Brain microvascular endothelial cell (primary cell): ENCODE data around the gene KCNT1.

Source experiments
- DNase-seq: peaks from one replicate; pipeline ENCODE4 v3.0.0-alpha.2; 2020
- H3K27ac ChIP-seq: fragments of 250-450 bp; sonication (Bioruptor Pico); 2 replicates; pipeline ENCODE4 v1.5.1; 2020; ENCODE audit warnings: mild to moderate bottlenecking, moderate library complexity
- H3K27me3 ChIP-seq: fragments of 250-450 bp; sonication (Bioruptor Pico); replicated peaks from 2 replicates; pipeline ENCODE4 v1.5.1; 2020; ENCODE audit warnings: mild to moderate bottlenecking
- H3K36me3 ChIP-seq: fragments of 250-450 bp; sonication (Bioruptor Pico); replicated peaks from 2 replicates; pipeline ENCODE4 v1.5.1; 2020; ENCODE audit warnings: mild to moderate bottlenecking
- H3K4me3 ChIP-seq: 2 replicates; pipeline ENCODE4 v1.5.1; 2011; ENCODE audit warnings: low read depth, mild to moderate bottlenecking, control low read depth, low read length, moderate library complexity
- CTCF ChIP-seq: IDR thresholded peaks from 2 replicates; pipeline ENCODE4 v1.5.1; 2011; ENCODE audit warnings: low read depth, mild to moderate bottlenecking, moderate library complexity, low read length, control low read depth, inconsistent platforms; ENCODE audit errors: missing control alignments
- in situ Hi-C: cut with HindIII; loops from 2 replicates; pipeline ENCODE4 v1.10.0; 2017; ENCODE audit warnings: low sequenced_read_pairs, low pct_ligation_motif_present

KCNT1 gene

DNA sequence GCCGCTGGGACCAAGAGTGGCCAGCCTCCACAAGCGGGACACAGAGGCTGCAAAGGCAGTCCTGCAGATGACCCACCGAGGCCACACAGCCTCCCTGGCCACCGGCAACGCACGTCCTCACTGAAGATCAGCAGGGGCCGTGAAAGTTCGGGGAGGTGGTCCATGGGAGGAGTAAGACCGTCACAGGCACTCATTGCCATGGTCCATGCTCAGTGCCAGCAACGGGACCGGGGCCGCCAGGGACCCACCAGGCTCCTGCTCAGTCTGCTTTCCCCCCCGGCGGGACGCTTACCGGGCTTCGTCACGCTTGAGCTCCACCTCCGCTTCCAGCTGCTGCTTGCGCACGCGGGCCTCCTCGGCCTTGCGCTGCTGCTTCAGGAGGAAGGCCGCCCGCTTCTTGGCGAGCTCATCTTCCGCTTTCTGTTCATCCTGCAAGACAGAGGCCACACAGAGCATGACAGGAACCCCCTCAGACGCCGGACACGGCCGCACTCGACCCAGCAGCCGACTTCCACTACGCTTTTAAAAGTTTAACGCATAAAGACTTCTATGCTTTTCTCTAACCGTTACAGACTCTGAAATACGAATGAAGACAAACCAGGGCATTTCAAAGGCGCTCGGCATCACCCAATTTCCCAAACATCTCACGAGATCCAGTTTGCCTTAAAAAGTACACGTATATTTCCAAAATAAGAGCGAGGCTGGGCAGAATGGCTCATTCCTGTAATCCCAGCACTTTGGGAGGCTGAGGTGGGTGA lies 116.9 kb downstream of the KCNT1 start:
- Histone ChIP-seq H3K27ac (no peak overlapping the region), H3K27me3 (no peaks in the 10 kb centered on the region), H3K36me3 (peaks cover 61% of the 10 kb centered on the region), H3K4me3 (no peak overlapping the region)
- no peak for DNase-seq
- TF ChIP-seq CTCF = no peak
- in situ Hi-C loops = no loop called here

GRCh38 chr9:135819905-135820304 lies 117.9 kb downstream of the KCNT1 start:
- DNase-seq = no peak
- Histone ChIP-seq H3K27ac (no peak overlapping the region), H3K27me3 (no peaks in the 10 kb centered on the region), H3K36me3 (peaks cover 59% of the 10 kb centered on the region), H3K4me3 (no peak overlapping the region)
- in situ Hi-C loops = no loop called here
- peak; percentile 6 for TF ChIP-seq CTCF

DNA sequence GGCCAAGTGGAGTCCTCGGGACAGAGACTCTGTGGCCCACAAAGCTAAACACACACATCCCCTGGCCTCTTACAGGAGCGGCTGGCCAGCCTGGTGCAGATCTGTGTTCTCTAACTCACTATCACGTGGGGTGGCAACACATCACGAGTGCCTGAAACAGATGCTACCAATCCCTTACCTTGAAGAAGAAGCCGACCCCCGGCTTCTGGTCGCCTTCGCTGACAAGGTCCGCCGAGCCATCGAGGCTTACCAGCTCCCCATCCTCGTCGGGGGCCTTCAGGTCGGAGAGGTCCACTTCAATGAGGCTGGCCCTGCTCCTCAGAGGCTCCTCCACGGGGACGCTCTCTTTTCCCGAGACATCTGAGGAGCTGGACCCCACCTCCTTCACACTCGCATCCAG lies 118.7 kb downstream of the KCNT1 start:
- Histone ChIP-seq H3K36me3 (peaks cover 56% of the 10 kb centered on the region), H3K27ac (no peak overlapping the region), H3K4me3 (no peak overlapping the region), H3K27me3 (no peaks in the 10 kb centered on the region)
- in situ Hi-C loops = no loop called here
- no peak for TF ChIP-seq CTCF
- no peak for DNase-seq

DNA sequence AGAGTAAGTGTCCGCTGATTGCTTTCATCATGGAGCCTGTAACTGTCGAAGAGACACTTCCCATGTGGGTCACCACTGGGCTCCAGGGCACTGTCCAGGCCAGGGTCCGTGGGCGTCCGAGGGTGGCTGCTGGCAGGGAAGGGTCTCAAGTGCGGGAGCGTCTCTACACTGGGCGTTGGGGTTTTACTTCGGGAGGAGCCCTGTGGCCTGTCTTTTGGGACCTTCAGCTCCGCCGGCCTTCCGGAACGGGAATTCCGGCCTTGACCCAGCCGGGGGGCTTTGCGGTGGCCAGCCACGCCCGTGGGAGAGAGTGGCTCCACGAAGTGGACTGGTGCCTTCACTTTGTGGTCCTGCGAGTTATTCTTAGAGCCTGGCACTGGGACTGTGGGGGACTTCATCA lies 119.1 kb downstream of the KCNT1 start:
- TF ChIP-seq CTCF = no peak
- in situ Hi-C loops = no loop called here
- H3K36me3 ChIP-seq = peaks cover 52% of the 10 kb centered on the region
- no peak overlapping the region for H3K4me3 ChIP-seq
- no peaks in the 10 kb centered on the region for H3K27me3 ChIP-seq
- DNase-seq = no peak
- no peak overlapping the region for H3K27ac ChIP-seq

DNA sequence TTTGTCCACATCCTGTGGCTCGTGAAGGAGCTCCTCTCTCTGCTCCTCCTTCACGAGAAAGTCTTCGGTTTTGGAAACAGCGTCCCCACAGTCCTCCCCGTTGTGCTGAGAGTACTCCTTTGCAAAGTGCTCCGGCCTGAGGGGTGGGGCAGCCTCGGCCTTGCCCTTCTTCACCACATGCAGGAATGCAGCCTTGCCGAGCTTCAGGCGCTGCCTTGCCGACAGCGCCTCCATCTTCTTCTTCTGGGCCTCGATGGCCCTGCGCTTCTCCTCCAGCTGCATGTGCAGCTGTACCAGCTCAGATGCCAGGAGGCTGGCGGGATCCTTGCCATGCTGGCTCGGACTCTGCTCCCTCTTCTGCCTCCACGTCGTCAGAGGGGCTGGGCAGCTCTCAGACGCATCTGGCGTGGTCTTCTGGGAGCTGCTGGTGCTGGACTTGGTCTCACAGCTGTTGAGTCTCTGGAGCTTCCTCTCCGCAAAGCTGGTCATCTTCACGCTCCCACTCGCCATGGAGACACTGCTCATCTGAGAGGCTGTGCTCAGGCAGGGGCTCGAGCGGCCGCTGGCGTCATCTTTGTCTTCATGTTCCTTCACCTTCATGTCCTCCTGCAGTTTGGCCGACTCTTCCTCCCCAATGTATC lies 119.9 kb downstream of the KCNT1 start:
- no peak for DNase-seq
- H3K4me3 ChIP-seq = no peak overlapping the region
- H3K36me3 ChIP-seq = peaks cover 47% of the 10 kb centered on the region
- no peaks in the 10 kb centered on the region for H3K27me3 ChIP-seq
- no peak overlapping the region for H3K27ac ChIP-seq
- in situ Hi-C loops = no loop called here
- no peak for TF ChIP-seq CTCF
